CD1c-positive myeloid dendritic cell (primary cell): ENCODE measurements around the gene IL1RAPL1.

Experiments
- DNase-seq: peaks from one replicate; pipeline ENCODE4 v3.0.0-alpha.2; 2016; ENCODE audit errors: extremely low spot score

Gene IL1RAPL1

GRCh38 chrX:28586981-28587551, at the start of gene IL1RAPL1:
IL1RAPL1 (plus strand) TSS chrX:28587446.
- DNase-seq: no peak

GRCh38 chrX:28542791-28543190, 44.5 kb upstream of the IL1RAPL1 start:
- no peak for DNase-seq

- DNase-seq: no peak
Measured at GRCh38 chrX:28549838-28550237, 37.4 kb upstream of the IL1RAPL1 start.

GRCh38 chrX:28550331-28550872, 36.8 kb upstream of the IL1RAPL1 start:
- no peak for DNase-seq

- no peak for DNase-seq
Measured at GRCh38 chrX:28552322-28552721, 34.9 kb upstream of the IL1RAPL1 start.

GRCh38 chrX:28552882-28553829, 34.1 kb upstream of the IL1RAPL1 start:
- no peak for DNase-seq

GRCh38 chrX:28576117-28576516, 11.1 kb upstream of the IL1RAPL1 start:
- DNase-seq: no peak

- DNase-seq: no peak
Measured at GRCh38 chrX:28581522-28581921, 5.7 kb upstream of the IL1RAPL1 start.

GRCh38 chrX:28582511-28582910, 4.7 kb upstream of the IL1RAPL1 start:
- DNase-seq: no peak

- DNase-seq: no peak
Measured at GRCh38 chrX:28584025-28584424, 3.2 kb upstream of the IL1RAPL1 start.

- DNase-seq: no peak
Measured at GRCh38 chrX:28585767-28586166, 1.5 kb upstream of the IL1RAPL1 start.

- DNase-seq: no peak
Measured at GRCh38 chrX:28586286-28586685, 960 bp upstream of the IL1RAPL1 start.

GRCh38 chrX:28589046-28589445, 1.8 kb downstream of the IL1RAPL1 start:
- DNase-seq: no peak

GRCh38 chrX:28590396-28590795, 3.1 kb downstream of the IL1RAPL1 start:
- no peak for DNase-seq

- no peak for DNase-seq
Measured at GRCh38 chrX:28591542-28591941, 4.3 kb downstream of the IL1RAPL1 start.

GRCh38 chrX:28595346-28595745, 8.1 kb downstream of the IL1RAPL1 start:
- DNase-seq: no peak

GRCh38 chrX:28599957-28600356, 12.7 kb downstream of the IL1RAPL1 start:
- DNase-seq: no peak

- DNase-seq: no peak
Measured at GRCh38 chrX:28609003-28609402, 21.8 kb downstream of the IL1RAPL1 start.

GRCh38 chrX:28609917-28610613, 22.8 kb downstream of the IL1RAPL1 start:
- no peak for DNase-seq

- DNase-seq: no peak
Measured at GRCh38 chrX:28610746-28611145, 23.5 kb downstream of the IL1RAPL1 start.

- DNase-seq: no peak
Measured at GRCh38 chrX:28613558-28613957, 26.3 kb downstream of the IL1RAPL1 start.

GRCh38 chrX:28625223-28625622, 38.0 kb downstream of the IL1RAPL1 start:
- no peak for DNase-seq
